ENCODE results near the gene COL13A1.

The COL13A1 gene

DNA sequence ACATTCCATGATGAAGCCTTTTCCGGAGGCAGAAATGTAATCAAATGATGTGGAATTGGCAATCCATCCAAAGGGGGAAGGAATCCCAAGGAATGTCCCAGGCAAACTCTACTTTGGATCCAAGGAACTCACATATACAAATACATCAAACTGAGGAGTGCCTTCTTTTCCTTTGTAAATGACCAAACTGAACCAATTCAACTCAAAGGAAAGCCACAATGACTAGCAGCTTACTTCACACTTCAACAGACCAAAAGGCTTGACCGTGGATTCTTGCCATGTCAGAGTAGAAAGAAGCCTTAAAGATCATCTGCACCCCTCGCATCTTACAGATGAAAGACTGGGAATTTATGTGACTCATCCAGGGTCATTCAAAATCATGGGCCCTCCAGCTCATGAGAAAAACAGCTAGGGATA lies 171.3 kb downstream of the COL13A1 start:
- no peak overlapping the region for H2AFZ ChIP-seq (ENCODE audit: low read length)
- TF ChIP-seq, protein P1, sequence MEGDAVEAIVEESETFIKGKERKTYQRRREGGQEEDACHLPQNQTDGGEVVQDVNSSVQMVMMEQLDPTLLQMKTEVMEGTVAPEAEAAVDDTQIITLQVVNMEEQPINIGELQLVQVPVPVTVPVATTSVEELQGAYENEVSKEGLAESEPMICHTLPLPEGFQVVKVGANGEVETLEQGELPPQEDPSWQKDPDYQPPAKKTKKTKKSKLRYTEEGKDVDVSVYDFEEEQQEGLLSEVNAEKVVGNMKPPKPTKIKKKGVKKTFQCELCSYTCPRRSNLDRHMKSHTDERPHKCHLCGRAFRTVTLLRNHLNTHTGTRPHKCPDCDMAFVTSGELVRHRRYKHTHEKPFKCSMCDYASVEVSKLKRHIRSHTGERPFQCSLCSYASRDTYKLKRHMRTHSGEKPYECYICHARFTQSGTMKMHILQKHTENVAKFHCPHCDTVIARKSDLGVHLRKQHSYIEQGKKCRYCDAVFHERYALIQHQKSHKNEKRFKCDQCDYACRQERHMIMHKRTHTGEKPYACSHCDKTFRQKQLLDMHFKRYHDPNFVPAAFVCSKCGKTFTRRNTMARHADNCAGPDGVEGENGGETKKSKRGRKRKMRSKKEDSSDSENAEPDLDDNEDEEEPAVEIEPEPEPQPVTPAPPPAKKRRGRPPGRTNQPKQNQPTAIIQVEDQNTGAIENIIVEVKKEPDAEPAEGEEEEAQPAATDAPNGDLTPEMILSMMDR (IDR thresholded peaks at IDR 0.05; ENCODE audit: low read length), result no peak
- no peak for TF ChIP-seq EZH2 (IDR thresholded peaks at IDR 0.05; ENCODE audit: borderline replicate concordance, low read length)
- no peaks in the 10 kb centered on the region for H3K9me3 ChIP-seq (ENCODE audit: low read length)
- no peaks in the 10 kb centered on the region for H3F3A ChIP-seq (ENCODE audit: insufficient read depth, low read length)
- no peaks in the 10 kb centered on the region for H3K79me2 ChIP-seq (ENCODE audit: insufficient read depth, low read length)
- no peaks in the 10 kb centered on the region for H3K4me1 ChIP-seq (ENCODE audit: insufficient read depth, low read length, severe bottlenecking)
- H3K9me2 ChIP-seq (ENCODE audit: low read depth, low read length), result no peaks in the 10 kb centered on the region
- H4K20me1 ChIP-seq (ENCODE audit: insufficient read depth, low read length), result no peaks in the 10 kb centered on the region
- no peak overlapping the region for H3K4me3 ChIP-seq (ENCODE audit: low read depth, low read length, poor library complexity, severe bottlenecking)
- no peak overlapping the region for H3K4me2 ChIP-seq (ENCODE audit: low read length)
- H3K9ac ChIP-seq (ENCODE audit: low read length), result no peak overlapping the region
- no peaks in the 10 kb centered on the region for H3K27me3 ChIP-seq (ENCODE audit: insufficient read depth, low read length)
- H3K27ac ChIP-seq (ENCODE audit: low read depth, low read length, poor library complexity, severe bottlenecking), result no peak overlapping the region
- H3K36me3 ChIP-seq (ENCODE audit: insufficient read depth, low read length), result no peaks in the 10 kb centered on the region

DNA sequence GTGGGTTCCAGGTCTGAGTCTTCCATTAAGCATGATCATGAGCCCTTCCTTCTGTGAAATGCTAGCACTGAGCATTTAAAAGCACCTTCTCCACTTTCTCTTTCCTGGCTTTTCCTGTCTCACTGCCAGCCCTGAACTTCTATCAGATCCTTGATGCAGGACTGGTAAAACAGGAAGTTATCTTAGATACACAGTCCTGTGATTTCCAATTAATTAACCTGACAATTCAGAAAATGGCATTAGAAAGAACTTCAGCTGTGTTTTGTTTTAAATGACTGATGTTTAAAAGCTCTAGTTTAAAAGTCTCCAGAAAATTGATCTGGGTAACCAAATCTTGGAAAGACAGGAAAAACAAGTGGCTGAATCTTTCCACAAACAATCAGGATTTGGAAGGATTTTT lies 172.0 kb downstream of the COL13A1 start:
- Histone ChIP-seq H3F3A (ENCODE audit: insufficient read depth, low read length) (no peaks in the 10 kb centered on the region), H2AFZ (ENCODE audit: low read length) (no peak overlapping the region), H3K4me3 (ENCODE audit: low read depth, low read length, poor library complexity, severe bottlenecking) (no peak overlapping the region), H3K4me2 (ENCODE audit: low read length) (no peak overlapping the region), H3K9me2 (ENCODE audit: low read depth, low read length) (no peaks in the 10 kb centered on the region), H3K36me3 (ENCODE audit: insufficient read depth, low read length) (no peaks in the 10 kb centered on the region), H4K20me1 (ENCODE audit: insufficient read depth, low read length) (no peaks in the 10 kb centered on the region), H3K4me1 (ENCODE audit: insufficient read depth, low read length, severe bottlenecking) (no peaks in the 10 kb centered on the region), H3K79me2 (ENCODE audit: insufficient read depth, low read length) (no peaks in the 10 kb centered on the region), H3K9ac (ENCODE audit: low read length) (no peak overlapping the region), H3K27ac (ENCODE audit: low read depth, low read length, poor library complexity, severe bottlenecking) (no peak overlapping the region), H3K9me3 (ENCODE audit: low read length) (no peaks in the 10 kb centered on the region), H3K27me3 (ENCODE audit: insufficient read depth, low read length) (no peaks in the 10 kb centered on the region)
- TF ChIP-seq, protein P1 (IDR thresholded peaks at IDR 0.05; ENCODE audit: low read length), result no peak
- TF ChIP-seq EZH2 (IDR thresholded peaks at IDR 0.05; ENCODE audit: borderline replicate concordance, low read length), result no peak

DNA sequence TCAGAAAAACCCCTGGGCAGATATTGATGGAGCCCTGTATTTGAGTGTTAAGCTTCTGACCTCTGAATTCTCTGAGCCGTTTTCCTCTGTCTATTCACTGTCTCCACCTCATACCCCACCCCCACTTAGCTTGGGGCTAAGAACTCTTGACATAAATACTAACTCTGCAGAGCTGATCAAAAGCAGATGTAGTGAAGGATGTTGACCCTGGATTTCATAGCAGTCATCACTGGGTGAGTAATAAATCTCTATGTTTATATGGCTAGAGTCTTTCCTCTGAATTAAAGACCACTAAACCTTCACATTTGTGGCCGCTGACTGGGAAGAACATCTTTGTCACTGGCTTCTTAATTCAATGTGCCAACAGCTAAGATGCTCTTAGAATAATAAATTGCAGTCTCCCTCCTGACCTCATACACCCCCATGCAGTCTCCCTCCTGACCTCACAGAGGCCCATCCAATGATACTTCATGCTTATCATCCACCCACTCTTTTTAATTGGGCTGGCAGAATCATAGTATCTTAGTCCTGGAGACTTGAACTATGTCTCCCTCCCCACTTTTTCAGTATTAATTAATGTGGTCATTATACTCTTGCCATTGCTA lies 172.9 kb downstream of the COL13A1 start:
- H3K4me3 ChIP-seq (ENCODE audit: low read depth, low read length, poor library complexity, severe bottlenecking), result no peak overlapping the region
- H3K4me1 ChIP-seq (ENCODE audit: insufficient read depth, low read length, severe bottlenecking), result no peaks in the 10 kb centered on the region
- no peaks in the 10 kb centered on the region for H3K79me2 ChIP-seq (ENCODE audit: insufficient read depth, low read length)
- H3K4me2 ChIP-seq (ENCODE audit: low read length), result no peak overlapping the region
- no peaks in the 10 kb centered on the region for H4K20me1 ChIP-seq (ENCODE audit: insufficient read depth, low read length)
- no peaks in the 10 kb centered on the region for H3F3A ChIP-seq (ENCODE audit: insufficient read depth, low read length)
- TF ChIP-seq EZH2 (IDR thresholded peaks at IDR 0.05; ENCODE audit: borderline replicate concordance, low read length), result no peak
- TF ChIP-seq, protein P1 (IDR thresholded peaks at IDR 0.05; ENCODE audit: low read length), result no peak
- no peaks in the 10 kb centered on the region for H3K27me3 ChIP-seq (ENCODE audit: insufficient read depth, low read length)
- no peaks in the 10 kb centered on the region for H3K9me2 ChIP-seq (ENCODE audit: low read depth, low read length)
- H3K9ac ChIP-seq (ENCODE audit: low read length), result no peak overlapping the region
- H3K27ac ChIP-seq (ENCODE audit: low read depth, low read length, poor library complexity, severe bottlenecking), result no peak overlapping the region
- H2AFZ ChIP-seq (ENCODE audit: low read length), result no peak overlapping the region
- no peaks in the 10 kb centered on the region for H3K9me3 ChIP-seq (ENCODE audit: low read length)
- no peaks in the 10 kb centered on the region for H3K36me3 ChIP-seq (ENCODE audit: insufficient read depth, low read length)
